Vagina (tissue), 2 donors: ENCODE results near the gene CCR7. TPM values are rescaled to one million over a fixed set of nuclear protein-coding genes. Genes with fewer than 3 reads are reported as not detected.
A peak's percentile ranks its signal among the peaks of the same experiment; 100 is the strongest.

Source experiments
- DNase-seq, 2 donors: peaks; one replicate each; pipeline ENCODE4 v3.0.0-alpha.2; 2017; ENCODE audit errors: extremely low spot score in 2 of 2
- H3K27ac ChIP-seq: fragments of 200-600 bp; sonication (generic); one replicate; pipeline ENCODE4 v1.5.1; 2019
- H3K27me3 ChIP-seq: fragments of 200-600 bp; sonication (generic); one replicate; pipeline ENCODE4 v1.5.1; 2019
- H3K36me3 ChIP-seq, 2 donors: fragments of 200-600 bp; sonication (generic); one replicate each; pipeline ENCODE4 v1.5.1; 2017 to 2019
- H3K4me1 ChIP-seq: fragments of 200-600 bp; sonication (generic); one replicate; pipeline ENCODE4 v1.5.1; 2019
- H3K4me3 ChIP-seq, 2 donors: fragments of 200-600 bp; sonication (generic); 1 replicate in 1 of 2; 2 replicates in 1 of 2; pipeline ENCODE4 v1.5.1; 2016 to 2019
- H3K9me3 ChIP-seq: fragments of 200-600 bp; sonication (generic); one replicate; pipeline ENCODE4 v1.5.1; 2019
- CTCF ChIP-seq, 3 experiments: fragments of 450-650 bp in 2 of 3; fragments of 200-600 bp in 1 of 3; sonication (generic) in 1 of 3; IDR thresholded peaks; one replicate each; pipeline ENCODE4 v1.5.1; 2017 to 2019; ENCODE audit warnings: antibody characterized with exemption in 3 of 3, mild to moderate bottlenecking in 2 of 3, moderate library complexity in 2 of 3
- POLR2A ChIP-seq, 2 donors: fragments of 450-650 bp; IDR thresholded peaks; one replicate each; pipeline ENCODE4 v1.6.1; 2017; ENCODE audit warnings: antibody characterized with exemption in 2 of 2, mild to moderate bottlenecking in 2 of 2, moderate library complexity in 2 of 2
- POLR2AphosphoS5 ChIP-seq, 2 donors: sonication (generic); formaldehyde crosslinking; IDR thresholded peaks; one replicate each; pipeline ENCODE4 v1.9.0; 2017; ENCODE audit warnings: antibody characterized with exemption in 2 of 2, mild to moderate bottlenecking in 2 of 2, low read depth in 1 of 2; ENCODE audit not compliant: insufficient read depth in 1 of 2
- intact Hi-C: fragments of 100-400 bp; cut with DNase I; formaldehyde crosslinking; loops from one replicate; pipeline ENCODE4 v1.15.1; 2023
- total RNA-seq: library from RNA; depleted of rRNA; stranded (reverse); fragments of >200 nt; gene quantifications from one replicate; pipeline ENCODE4 v1.2.3, GENCODE V29; 2016

The CCR7 gene
- total RNA-seq, 1 donor from 2014 or later, result not detected

GRCh38 chr17:40511667-40512220 lies 53.5 kb downstream of the CCR7 start:
- Histone ChIP-seq H3K36me3 (no peaks in the 10 kb centered on the region), H3K4me3 (no peak overlapping the region), H3K4me1 (peaks cover 41% of the 10 kb centered on the region), H3K27ac (peak overlapping the region; percentile 82), H3K9me3 (no peaks in the 10 kb centered on the region), H3K27me3 (no peaks in the 10 kb centered on the region)
- no peak for TF ChIP-seq POLR2AphosphoS5 (IDR thresholded peaks at IDR 0.05; ENCODE audit: insufficient read depth in 1 of 2, low read depth in 1 of 2)
- no peak for TF ChIP-seq POLR2A (IDR thresholded peaks at IDR 0.05)
- TF ChIP-seq CTCF (IDR thresholded peaks at IDR 0.05), result no peak
- intact Hi-C loops, result no loop called here
- DNase-seq, result no peak

GRCh38 chr17:40511136-40511535 lies 54.1 kb downstream of the CCR7 start:
- no peaks in the 10 kb centered on the region for H3K9me3 ChIP-seq
- peaks cover 36% of the 10 kb centered on the region for H3K4me1 ChIP-seq
- H3K27me3 ChIP-seq, result no peaks in the 10 kb centered on the region
- peak in 1 of 2 donors; percentile 21 for TF ChIP-seq POLR2AphosphoS5 (IDR thresholded peaks at IDR 0.05; ENCODE audit: insufficient read depth in 1 of 2, low read depth in 1 of 2)
- TF ChIP-seq CTCF (IDR thresholded peaks at IDR 0.05), result peak in 1 of 3 experiments; percentile 5
- no peak for TF ChIP-seq POLR2A (IDR thresholded peaks at IDR 0.05)
- DNase-seq, result no peak
- intact Hi-C loops, result no loop called here
- no peaks in the 10 kb centered on the region for H3K36me3 ChIP-seq
- no peak overlapping the region for H3K4me3 ChIP-seq
- H3K27ac ChIP-seq, result peak overlapping the region; percentile 82

GRCh38 chr17:40510328-40510648 lies 55.0 kb downstream of the CCR7 start:
- Histone ChIP-seq H3K9me3 (no peaks in the 10 kb centered on the region), H3K36me3 (no peaks in the 10 kb centered on the region), H3K4me1 (peaks cover 28% of the 10 kb centered on the region), H3K4me3 (no peak overlapping the region), H3K27ac (peak overlapping the region; percentile 82), H3K27me3 (no peaks in the 10 kb centered on the region)
- TF ChIP-seq POLR2A (IDR thresholded peaks at IDR 0.05) (no peak), CTCF (IDR thresholded peaks at IDR 0.05) (no peak), POLR2AphosphoS5 (IDR thresholded peaks at IDR 0.05; ENCODE audit: insufficient read depth in 1 of 2, low read depth in 1 of 2) (peak; percentile 78 to 84)
- intact Hi-C loops, result no loop called here
- DNase-seq, result no peak

GRCh38 chr17:40509626-40510327 lies 55.5 kb downstream of the CCR7 start:
- intact Hi-C loops, result no loop called here
- DNase-seq, result no peak
- Histone ChIP-seq H3K4me1 (peaks cover 28% of the 10 kb centered on the region), H3K9me3 (no peaks in the 10 kb centered on the region), H3K4me3 (no peak overlapping the region), H3K36me3 (no peaks in the 10 kb centered on the region), H3K27me3 (no peaks in the 10 kb centered on the region), H3K27ac (peak overlapping the region; percentile 82)
- TF ChIP-seq CTCF (IDR thresholded peaks at IDR 0.05), result no peak
- TF ChIP-seq POLR2AphosphoS5 (IDR thresholded peaks at IDR 0.05; ENCODE audit: insufficient read depth in 1 of 2, low read depth in 1 of 2), result no peak
- no peak for TF ChIP-seq POLR2A (IDR thresholded peaks at IDR 0.05)

GRCh38 chr17:40506786-40507185 lies 58.5 kb downstream of the CCR7 start:
- Histone ChIP-seq H3K4me1 (peaks cover 22% of the 10 kb centered on the region), H3K9me3 (no peaks in the 10 kb centered on the region), H3K27me3 (no peaks in the 10 kb centered on the region), H3K27ac (no peak overlapping the region), H3K36me3 (no peaks in the 10 kb centered on the region), H3K4me3 (no peak overlapping the region)
- intact Hi-C loops, result no loop called here
- TF ChIP-seq POLR2AphosphoS5 (IDR thresholded peaks at IDR 0.05; ENCODE audit: insufficient read depth in 1 of 2, low read depth in 1 of 2) (no peak), CTCF (IDR thresholded peaks at IDR 0.05) (no peak), POLR2A (IDR thresholded peaks at IDR 0.05) (no peak)
- DNase-seq, result no peak
